GM12892 (cell line): ENCODE results near the gene FTSJ3.

Source experiments
- DNase-seq: peaks from one replicate; pipeline ENCODE4 v3.0.0; 2011; ENCODE audit not compliant: insufficient read length
- FAIRE-seq: peaks from 2 replicates; lab custom pipeline; 2011; peaks lifted over from hg19 to GRCh38; lab: Jason Lieb, UNC
- POLR2A ChIP-seq: IDR thresholded peaks from 2 replicates; pipeline ENCODE4 v1.6.1; 2011; ENCODE audit warnings: low read depth, low read length, control low read depth
- POLR2AphosphoS5 ChIP-seq: IDR thresholded peaks from 2 replicates; pipeline ENCODE4 v1.6.1; 2011; ENCODE audit warnings: low read depth, low read length, control low read depth
- TAF1 ChIP-seq: IDR thresholded peaks from 2 replicates; pipeline ENCODE4 v1.6.1; 2011; ENCODE audit warnings: low read depth, mild to moderate bottlenecking, control low read depth, low read length, borderline replicate concordance

FTSJ3 gene

GRCh38 chr17:63841350-63842172 is 14.1 kb upstream of the FTSJ3 start:
- DNase-seq: no peak
- peak; percentile 83 for FAIRE-seq
- no peak for TF ChIP-seq TAF1
- TF ChIP-seq POLR2AphosphoS5: no peak

DNA sequence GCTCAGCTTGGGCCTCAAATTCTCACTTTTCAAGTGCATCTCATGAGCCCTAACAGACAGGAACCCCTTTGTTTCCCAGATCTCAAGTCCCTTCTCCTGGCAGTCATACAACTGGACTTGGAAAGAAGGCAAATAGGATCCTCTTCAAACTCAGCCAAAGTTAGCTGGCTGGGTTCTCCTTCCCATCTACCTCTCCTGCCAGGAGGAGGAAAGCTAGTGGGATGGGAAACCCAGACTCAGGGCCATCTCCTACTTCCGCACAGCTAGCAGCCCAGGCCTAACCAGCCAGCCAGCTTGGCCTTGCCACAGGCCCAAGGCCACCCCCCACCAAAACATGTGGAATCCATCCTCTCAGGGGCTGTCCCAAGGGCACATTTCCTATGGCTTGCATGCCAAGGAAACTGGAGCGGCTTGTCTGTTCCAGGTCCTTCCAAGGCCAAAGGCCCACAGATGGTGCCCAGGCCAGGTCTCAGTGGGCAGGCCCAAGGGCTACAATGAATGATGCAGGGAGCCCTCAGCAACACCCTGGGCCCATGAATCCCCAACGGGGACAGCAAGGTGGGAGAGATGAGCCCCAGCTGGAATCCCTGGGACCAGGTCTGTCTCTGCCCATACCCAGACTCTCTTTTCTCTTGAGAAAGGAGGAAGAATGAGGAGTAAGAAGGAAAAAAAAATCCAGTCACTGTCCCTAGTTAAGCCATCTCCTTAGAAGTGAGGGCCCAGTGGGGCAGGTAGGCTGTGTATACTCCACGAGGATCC is 13.3 kb upstream of the FTSJ3 start:
- TF ChIP-seq POLR2A (no peak), TAF1 (no peak), POLR2AphosphoS5 (no peak)
- no peak for DNase-seq
- no peak for FAIRE-seq

- TF ChIP-seq POLR2A (no peak), POLR2AphosphoS5 (no peak), TAF1 (no peak)
- DNase-seq (no peak), FAIRE-seq (no peak)
Measured at GRCh38 chr17:63838631-63839171, 11.2 kb upstream of the FTSJ3 start.

DNA sequence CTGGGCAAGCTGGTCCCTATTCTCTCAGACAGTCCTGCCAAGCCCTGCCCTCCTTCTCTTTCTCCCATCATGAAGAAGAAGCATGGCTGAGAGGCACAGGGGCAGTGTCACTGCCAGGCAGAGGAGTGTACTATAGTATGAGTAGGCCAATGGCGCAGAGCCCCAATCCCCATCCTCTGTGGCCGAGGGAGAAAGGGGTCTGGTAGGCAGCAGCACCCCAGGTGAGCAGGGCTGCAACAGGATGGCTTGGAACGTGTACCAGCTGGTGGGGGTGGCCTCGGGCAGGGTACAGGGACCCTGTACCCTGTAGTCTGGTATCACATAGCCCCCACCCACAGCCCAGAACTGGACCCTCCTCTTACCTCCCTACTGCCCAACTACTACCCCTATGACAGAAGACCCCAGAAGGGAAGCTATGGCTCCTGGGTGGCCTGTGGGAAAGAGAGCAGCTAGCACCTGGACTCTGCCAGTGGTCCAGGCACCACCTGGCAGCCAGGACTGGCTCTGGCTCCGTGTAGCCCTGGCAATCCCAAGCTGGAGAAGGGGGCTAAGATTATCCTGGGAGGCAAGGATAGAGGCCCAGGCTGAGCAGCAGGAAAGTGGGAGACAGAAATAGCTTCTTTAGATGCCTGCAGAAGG is 10.6 kb upstream of the FTSJ3 start:
- no peak for TF ChIP-seq TAF1
- TF ChIP-seq POLR2A: no peak
- no peak for TF ChIP-seq POLR2AphosphoS5
- FAIRE-seq: no peak
- DNase-seq: no peak

GRCh38 chr17:63837480-63837879 is 10.0 kb upstream of the FTSJ3 start:
- TF ChIP-seq POLR2A (no peak), TAF1 (no peak), POLR2AphosphoS5 (no peak)
- FAIRE-seq (no peak), DNase-seq (no peak)

DNA sequence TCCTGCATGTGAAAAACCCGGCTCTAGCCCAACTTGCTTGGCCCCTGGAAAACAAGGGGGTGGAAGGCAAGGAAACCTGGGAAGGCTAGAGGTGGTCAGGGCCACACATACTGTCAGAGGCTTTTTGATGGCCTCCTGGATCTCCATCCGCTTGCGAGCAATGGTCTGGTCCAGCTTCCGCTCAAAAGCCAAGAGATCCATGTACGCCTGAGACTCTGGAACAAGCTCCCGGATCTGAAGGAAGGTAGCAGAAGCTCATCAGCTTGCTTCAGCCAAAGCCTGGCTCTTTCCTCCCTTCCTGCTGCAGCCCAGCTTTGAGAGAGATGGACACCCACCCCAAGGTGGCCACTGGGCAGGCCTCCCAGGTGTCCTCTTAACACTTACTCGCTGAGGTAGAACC is 9.3 kb upstream of the FTSJ3 start:
- no peak for FAIRE-seq
- TF ChIP-seq POLR2A: no peak
- no peak for TF ChIP-seq POLR2AphosphoS5
- TF ChIP-seq TAF1: no peak
- no peak for DNase-seq

GRCh38 chr17:63835167-63835720 is 7.8 kb upstream of the FTSJ3 start:
- TF ChIP-seq TAF1 (no peak), POLR2AphosphoS5 (0 out of 2 replicates have a peak, but pooled peaks have one; percentile 6), POLR2A (0 out of 2 replicates have a peak, but pooled peaks have one; percentile 22)
- FAIRE-seq (no peak), DNase-seq (no peak)

DNA sequence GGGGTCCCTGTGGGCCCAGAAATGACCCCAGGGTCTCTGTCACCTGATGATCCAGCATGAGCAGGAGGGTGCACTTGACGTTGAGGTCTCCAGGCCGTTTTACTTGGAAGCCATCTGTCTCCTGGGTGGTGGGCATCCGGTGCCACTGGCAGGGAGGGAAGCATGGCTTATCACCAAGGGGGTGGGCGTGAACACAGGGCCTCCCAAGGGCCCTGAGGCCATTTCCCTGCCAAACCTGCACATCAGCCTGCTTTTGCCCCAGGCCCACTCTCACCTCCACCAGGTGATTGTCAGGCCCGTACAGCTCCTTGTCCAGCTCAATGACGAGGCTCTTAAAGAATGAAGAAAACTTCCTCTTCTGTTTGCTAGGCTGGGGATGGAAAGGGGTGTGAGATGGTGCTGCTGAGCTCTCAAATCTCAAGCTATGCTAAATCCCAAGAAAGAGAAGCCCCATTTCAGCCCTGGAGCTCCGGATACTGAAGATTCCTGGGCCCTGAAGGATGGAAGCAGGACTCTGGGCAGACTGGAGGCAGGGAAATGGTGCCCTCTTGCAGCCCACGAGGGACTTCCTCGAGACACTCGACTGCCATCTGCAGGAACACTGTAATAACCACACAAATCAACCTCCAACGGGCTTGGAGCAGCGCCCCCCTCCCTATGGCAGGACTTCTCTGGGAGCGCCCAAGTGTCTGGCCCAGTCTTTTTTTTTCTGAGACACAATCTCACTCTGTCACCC is 7.1 kb upstream of the FTSJ3 start:
- FAIRE-seq (peak; percentile 27), DNase-seq (peak; percentile 60)
- TF ChIP-seq POLR2A (no peak), POLR2AphosphoS5 (peak; percentile 44), TAF1 (no peak)

DNA sequence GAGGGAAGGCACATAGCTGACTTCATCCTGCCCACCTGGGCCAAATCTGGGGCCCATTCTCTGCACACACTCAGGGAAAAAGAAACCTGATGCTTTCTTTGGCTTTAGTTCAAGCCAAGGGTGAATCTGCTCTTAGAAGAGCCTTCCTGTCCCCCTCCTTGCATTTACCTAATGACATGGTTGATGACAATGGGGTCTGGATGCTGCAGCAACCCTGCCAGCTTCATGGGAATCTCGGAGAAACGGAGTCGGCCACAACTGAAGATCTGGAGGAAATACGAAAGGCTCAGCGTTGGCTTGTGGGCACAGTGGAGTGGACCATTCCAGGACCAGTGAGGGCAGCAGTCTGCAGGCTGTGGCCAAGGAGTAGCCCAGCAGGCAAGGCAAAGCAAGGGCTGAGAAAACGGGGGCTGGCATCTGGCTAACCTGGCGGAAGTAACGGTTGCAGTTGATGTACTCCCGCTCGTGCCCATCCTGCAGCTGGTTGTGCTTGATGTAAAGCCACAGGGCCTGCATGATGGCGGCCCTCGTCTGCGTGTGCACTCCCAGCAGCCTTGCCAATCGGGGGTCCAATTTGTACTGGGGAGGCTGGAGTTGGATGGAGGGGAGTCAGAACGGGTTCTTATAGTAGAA is 6.4 kb upstream of the FTSJ3 start:
- DNase-seq: no peak
- TF ChIP-seq POLR2AphosphoS5 (no peak), TAF1 (no peak), POLR2A (no peak; the same call in 1 of the 2 replicates)
- no peak for FAIRE-seq
